ENCODE data around the gene CACNA1I.

CACNA1I gene

DNA sequence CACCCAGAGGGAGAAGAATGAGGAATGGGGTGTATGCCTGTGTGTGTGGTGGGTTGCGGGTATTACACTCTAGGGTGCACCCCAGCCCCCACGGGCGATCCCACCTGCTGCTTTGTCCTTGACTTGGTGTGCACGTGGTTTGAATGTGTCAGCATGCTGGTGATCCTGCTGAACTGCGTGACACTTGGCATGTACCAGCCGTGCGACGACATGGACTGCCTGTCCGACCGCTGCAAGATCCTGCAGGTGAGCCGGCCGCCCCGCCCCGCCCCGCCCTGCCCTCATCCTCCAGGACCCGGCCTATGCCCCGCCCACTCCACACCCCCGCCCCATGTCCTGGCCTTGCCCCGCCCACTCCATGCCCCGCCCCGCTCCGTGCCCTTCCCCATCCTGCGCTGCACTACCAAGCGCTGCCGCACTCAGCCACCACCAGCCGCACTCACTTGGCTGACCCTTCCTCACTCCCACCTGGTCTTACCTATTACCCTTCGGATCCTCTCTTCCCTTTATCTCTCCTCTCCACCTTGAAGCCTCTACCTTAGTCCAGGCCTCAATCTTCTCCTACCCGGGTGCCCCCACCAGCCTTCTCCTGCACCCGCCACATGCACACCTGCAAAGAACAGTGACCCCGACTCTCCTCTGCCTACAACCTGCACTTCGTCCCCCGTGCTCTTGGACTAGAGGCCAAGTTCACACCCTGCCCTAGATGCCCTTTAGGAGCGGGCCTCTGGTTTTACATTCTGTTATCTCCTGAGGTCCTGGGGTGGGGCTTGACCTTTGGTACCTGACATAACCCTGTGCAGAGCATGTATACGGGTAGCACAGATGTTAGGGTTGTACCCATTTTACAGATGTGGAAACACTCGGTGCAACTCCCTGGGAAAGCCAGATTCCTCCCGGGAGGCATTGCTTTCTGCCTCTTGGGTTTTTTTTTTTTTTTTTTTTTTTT is 27.7 kb downstream of the CACNA1I start:
- DNase-seq (ENCODE audit: low read depth), result no peak

DNA sequence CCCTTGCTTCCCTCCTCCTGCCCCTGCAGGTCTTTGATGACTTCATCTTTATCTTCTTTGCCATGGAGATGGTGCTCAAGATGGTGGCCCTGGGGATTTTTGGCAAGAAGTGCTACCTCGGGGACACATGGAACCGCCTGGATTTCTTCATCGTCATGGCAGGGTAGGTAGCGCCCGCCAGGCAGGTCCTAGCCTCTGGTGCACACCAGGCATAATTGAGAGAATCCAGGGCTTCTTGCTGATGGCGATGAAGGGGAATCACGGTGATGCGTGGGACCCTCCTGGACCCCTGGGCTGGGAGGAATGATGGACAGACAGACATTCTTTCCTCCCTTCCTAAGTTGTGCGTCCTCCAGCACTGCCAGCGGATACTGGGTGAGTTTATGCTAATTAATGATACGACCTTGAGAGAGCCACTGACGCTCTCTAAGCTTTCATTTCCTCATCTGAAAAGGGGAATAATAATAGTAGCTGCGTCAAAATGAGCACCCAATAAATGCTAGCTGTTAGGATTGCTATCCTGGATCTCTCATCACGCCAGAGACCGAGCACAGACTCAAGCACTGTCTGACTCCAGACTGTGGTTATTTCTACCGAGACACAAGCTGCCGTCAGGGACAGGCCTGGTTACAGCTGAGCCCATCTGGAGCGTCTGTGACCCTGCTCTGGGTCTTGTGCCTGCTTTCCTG is 30.1 kb downstream of the CACNA1I start:
- DNase-seq (ENCODE audit: low read depth), result no peak

DNA sequence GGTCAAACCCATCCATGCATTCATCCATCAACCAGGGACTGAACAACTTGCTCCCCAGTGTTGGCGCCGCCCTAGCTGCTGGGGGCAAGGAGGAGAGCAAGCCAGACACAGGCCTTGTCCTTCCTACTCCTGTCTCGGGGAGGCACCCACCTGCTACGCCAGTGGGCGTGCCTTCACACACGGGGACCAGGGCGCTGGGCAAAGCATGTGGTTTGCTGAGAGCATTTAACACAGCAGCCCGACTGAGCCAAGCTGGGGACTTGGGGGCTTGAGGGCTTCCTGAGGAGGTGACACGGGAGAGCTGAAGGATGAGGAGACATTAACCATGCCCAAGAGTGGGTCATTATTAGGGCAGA is 30.6 kb downstream of the CACNA1I start:
- DNase-seq (ENCODE audit: low read depth), result no peak

DNA sequence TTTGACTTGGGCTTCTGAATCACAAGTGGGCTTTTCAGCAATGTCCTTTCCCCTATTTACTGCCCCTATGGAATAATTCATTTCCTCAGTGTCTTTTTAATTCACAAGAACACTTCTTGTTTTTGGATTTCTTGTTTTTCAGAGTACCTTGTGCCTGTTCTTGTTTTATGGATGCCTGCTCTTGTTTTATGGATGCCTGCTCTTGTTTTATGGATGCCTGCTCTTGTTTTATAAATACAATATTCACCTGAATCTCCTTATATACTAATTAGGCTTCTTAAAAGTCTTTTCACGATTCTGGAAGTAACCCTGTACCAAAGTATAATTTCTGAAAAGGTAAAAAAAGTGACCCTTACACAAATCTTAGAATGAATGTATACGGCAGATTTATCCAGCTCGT is 32.8 kb downstream of the CACNA1I start:
- DNase-seq (ENCODE audit: low read depth), result no peak

DNA sequence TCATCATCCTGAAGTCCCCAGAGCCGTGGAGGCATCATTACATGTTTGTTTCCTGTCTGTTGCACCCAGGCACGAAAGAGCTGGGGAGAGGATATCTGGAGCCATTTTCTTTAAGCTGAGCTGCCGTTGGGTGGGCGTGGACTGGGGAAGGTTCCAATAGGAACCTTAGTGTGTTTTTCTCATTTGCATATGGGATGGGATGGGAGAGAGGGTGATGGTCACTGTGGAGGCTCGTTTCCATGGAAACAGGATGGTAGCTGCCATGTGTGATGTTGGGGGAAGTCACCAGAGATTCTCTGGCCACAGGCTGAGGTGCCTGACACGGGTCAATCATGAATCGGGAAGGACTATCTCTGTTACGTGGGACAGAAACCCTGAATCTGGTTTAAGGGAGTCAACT is 39.7 kb downstream of the CACNA1I start:
- no peak for DNase-seq (ENCODE audit: low read depth)

DNA sequence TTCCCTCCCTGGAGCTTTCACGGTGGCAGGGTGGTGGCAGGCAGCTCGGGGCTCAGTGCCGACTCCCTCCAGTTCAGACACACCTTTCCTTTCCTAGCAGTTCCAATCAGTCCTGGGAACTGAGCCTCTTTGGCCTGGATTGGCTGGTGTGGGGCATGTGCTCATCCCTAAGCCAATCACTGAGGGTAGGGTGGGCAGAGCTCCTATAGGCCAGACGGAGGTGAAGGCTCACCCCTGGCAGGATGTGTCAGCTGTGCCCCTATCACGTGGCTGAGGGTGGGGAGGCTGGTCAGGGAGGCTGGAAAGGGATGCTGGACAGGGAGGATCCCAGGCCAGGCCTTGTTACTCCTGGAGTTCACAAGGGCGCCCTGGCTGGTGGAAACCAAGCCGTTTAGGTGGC is 40.2 kb downstream of the CACNA1I start:
- DNase-seq (ENCODE audit: low read depth), result no peak

DNA sequence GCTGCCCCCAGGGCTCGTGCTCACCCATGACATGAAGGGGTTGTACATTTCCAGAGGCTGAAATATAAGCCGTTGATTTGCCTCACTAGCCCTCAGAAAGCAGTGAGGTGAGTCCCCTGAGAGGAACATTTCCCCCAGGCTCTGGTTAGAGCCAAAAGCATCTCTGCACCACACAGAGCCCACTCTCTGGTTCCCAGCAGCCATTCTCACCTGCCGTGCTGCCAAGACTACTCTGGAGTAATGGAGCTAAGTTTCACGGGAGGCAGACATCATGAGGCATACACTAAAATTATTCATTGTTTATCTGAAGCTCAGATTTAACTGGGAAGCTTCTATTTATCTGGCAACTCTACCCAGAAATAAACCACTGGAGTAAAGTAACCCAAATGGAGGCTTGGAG is 40.8 kb downstream of the CACNA1I start:
- DNase-seq (ENCODE audit: low read depth), result no peak

DNA sequence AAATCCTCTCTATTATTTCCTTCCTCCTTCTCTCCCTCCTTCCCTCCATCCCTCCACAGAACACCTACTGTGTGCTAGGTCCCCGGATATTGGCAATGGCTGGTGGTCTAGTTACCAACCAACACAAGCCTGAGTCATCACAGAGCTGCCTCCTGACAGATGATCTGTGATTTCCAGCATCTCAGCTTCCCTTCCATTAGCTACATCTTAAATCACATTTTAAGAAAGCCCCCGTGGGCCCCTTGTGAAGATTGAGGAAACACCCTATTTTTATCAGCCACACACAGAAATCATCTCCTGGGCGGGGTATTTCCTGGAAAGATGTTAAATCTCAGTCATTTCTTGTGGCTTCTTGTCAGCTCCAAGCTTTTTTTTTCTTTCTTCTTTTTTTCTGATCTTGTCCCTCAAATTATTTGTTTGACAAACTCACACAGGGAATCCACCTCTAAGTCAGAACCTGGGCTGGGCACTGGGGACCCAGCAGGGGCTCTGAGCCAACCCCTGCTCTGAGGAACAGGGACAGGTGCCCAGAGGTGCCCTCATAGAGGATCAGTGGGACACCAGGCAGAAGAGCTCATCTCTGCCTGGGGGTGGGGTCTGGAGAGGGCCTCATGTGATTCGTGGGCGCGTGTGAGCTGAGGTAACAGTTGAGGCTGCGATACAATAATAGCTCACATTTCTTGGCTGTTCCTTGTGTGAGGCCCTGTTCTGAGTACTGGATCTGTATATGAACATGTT is 42.4 kb downstream of the CACNA1I start:
- no peak for DNase-seq (ENCODE audit: low read depth)

DNA sequence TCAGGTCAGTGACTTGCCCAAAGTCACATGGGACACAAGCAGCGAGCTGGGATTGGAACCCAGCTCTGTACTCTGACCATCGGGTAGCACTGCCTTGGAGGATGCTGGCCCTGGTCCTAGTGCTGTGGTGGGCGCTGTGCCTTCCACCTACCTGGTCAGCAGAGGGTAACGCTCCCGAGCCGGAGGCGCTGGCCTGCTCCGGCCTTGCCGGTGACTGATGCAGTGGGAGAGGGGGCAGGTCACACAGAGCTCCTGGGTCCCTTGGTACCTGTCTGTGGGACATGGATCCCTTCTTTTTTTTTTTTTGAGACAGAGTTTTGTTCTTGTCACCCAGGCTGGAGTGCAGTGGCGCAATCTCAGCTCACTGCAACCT is 43.0 kb downstream of the CACNA1I start:
- DNase-seq (ENCODE audit: low read depth), result no peak

DNA sequence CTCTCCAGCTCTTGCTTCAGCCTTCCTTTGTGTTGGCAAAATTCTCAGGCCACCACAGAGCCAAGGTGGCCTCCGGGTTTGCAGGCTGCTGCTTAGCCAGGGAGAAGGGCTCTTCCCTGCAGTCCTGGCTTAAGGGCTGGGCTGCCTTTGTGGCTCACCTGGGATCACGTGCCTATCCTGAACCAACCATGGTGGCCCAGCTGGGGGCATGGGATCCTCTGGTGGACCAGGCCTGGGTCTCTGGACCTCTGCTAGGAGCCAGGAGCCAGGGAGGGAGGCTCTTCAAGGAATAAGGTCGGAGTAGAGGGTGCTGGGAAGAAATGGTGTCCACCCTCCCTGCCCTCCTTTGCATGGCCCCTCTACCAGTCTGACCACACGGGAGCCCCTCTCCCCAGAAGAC is 43.9 kb downstream of the CACNA1I start:
- no peak for DNase-seq (ENCODE audit: low read depth)

DNA sequence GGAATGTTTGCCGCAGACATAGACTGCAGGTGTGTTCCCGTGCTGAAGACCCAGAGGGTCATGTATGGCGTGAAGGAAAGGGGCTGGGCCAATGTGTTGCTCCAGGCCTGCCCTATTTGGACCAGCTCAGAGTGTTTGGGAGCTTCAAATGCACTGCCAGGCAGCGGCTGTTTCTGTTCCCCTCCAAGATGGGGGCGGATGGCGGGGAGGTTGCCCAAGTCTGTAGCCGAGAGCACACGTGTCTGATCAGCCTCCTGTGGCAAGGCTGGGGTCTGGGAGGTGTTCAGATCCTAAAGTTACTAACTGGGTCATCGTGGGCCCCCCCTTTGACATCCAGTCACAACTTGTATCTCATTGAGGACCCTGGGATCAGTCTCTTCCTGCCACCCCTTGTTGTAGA is 45.5 kb downstream of the CACNA1I start:
- DNase-seq (ENCODE audit: low read depth), result no peak

DNA sequence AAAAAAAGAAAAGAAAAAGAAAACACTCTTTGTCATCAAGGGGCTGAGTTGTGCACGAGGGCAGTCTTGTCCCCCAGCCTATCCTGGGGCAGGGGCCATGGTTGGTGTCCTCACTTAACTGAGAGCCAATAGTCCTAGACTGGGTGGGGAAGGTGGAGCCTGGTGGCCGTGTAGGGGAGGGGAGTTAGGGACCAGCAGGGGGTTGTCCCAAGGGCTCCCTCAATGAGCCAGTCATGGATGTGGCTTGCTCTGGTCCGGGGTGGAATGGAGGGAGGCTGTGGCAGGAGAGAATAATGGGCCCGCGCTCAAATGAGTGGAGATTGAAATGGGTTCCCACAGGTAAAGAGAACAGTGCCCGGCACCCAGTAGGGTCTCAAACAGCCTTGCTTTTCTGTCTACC is 46.2 kb downstream of the CACNA1I start:
- DNase-seq (ENCODE audit: low read depth), result no peak

DNA sequence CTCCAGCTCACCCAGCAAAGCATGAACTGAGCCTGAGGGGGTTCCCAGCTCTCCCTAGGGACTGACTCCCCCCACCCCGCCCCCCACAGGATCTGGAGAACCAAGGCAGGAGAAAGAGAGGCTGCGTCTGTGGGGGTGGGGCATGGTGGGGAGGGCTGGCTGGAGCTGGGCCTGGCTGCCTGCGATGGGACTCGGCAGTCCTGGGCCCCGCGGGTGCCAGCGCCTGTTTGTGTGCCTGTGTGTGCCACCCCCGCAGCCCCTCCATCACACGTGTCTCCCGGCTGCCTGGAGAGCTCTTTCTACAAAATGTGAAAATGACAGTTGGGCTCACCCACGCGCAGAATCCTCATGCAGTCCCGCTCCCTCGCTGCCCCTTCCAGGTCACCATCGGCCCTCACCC is 46.8 kb downstream of the CACNA1I start:
- DNase-seq (ENCODE audit: low read depth), result no peak

DNA sequence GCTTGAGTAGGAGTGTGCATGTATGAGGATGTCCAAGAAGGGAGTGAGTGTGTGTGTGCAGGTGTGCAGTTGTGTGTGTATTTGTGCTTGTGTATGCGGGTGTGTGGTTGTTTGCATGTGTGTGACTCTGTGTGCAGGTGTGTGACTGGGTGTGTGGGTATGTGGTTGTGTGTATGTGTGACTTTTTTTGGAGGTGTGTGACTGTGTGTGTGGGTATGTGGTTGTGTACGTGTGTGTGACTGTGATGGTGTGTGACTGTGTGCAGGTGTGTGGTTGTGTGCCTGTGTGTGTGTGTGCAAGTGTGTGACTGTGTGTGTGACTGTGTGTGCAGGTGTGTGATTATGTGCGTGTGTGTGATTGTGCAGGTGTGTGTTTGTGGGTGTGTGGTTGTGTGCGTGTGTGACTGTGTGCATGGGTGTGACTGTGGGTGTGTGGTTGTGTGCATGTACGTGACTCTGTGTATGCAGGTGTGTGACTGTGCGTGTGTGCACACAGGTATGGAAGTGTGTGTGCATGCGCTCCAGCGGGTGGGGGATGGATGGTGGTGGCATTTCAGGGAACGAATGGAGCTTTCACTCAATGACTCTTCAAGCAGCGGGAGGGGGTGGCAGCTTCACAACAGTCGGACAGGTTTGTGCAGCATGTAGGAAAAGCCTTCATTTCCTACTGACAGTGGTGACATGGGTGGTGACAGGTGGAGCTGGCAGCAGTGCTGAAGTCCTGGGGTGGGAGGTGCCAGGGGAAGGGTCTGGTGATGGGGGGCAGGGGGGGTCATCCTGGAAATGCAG is 47.6 kb downstream of the CACNA1I start:
- no peak for DNase-seq (ENCODE audit: low read depth)

DNA sequence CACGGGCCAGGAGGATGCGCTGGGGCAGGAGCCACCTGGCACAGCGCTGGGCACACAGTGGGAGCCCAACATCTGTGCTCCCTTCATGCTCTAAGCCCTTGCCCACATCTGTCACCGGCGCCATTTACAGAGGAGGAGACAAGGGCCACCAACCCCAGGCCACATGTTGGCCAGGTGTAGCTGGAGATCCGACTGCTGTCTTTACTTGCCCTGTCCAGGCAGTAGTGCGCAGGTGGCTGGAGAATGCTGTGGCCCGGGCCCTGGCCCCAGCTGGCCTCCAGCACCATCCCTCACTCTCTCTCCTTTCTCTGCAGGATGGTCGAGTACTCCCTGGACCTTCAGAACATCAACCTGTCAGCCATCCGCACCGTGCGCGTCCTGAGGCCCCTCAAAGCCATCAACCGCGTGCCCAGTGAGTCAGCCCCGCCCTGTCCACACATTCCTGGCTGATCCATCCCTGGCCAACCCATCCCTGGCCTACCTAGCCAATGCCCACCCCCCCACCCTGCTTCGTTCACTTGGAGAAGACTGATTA is 48.5 kb downstream of the CACNA1I start:
- no peak for DNase-seq (ENCODE audit: low read depth)

DNA sequence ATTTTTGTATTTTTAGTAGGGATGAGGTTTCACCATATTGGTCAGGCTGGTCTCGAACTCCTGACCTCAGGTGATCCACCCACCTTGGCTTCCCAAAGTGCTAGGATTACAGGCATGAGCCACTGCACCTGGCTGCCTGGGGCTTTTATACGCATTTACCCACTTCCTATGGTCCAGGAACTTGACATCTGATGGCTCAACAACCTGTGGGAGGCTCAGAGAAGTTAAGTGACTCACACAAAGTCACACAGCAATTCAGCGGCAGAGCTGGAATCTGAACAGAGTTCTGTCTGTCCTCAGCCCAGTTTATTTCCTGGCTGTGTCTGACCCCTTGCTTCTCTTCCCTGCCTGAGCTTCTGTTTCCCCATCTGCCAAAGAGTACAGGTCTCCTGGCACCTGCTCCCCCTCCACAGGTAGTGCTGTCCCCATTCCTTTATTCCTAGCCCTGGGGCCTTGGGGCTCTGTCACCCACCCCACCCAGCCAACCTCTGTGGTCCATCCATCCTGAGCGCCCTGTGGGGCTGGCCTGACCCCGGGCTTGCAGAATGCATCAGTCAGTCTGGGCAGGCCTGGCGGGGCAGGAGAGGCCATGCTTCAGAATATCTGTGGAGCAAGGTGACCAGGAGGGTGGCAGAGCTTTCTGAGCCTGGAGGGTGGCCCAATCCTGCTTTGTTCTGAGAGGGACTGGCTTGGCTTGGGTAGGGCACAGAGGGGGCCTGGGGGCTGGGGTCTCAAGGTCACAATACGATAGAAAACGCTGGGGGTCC is 50.6 kb downstream of the CACNA1I start:
- DNase-seq (ENCODE audit: low read depth), result no peak

DNA sequence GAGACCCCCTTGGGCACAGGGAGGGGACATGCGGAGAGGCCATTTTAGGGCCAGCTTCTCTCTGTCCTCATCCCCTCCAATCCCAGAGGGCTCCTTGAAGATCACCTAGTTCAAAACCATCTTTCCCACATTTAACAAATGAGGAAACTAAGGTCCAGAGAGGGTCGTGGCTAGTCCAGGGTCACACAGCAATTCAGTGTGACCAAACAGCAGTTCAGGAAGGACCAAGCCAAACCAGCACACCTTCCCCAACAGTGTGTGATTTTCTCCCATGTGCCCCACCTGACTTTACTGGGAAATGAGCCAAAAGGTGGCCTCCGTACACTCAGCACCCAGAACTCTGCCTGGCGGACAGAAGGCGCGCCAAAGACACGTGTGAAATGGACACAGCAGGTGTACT is 51.3 kb downstream of the CACNA1I start:
- no peak for DNase-seq (ENCODE audit: low read depth)

DNA sequence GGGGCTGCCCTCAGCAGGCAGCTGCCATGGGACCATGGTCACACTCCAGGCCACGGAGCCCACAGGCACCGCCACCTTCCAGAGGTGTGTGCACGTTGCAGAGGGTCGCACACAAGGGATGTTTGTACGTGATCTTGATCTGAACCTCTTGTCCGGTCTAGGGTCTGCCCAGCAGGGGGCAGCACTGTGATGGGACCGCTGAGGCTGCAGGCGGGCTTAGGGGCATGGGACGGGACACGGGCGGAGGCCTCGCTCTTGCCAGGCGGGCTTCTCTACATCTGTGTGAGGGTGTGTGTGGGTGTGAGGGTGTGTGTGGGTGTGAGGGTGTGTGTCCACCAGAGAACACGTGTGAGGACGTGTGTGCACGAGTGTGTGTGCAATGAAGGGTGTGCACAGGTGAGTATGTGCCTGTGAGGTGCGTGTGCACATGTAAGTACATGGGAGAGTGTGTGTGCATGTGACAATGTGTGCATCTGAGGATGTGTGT is 52.4 kb downstream of the CACNA1I start:
- peak; percentile 56 for DNase-seq (ENCODE audit: low read depth)

DNA sequence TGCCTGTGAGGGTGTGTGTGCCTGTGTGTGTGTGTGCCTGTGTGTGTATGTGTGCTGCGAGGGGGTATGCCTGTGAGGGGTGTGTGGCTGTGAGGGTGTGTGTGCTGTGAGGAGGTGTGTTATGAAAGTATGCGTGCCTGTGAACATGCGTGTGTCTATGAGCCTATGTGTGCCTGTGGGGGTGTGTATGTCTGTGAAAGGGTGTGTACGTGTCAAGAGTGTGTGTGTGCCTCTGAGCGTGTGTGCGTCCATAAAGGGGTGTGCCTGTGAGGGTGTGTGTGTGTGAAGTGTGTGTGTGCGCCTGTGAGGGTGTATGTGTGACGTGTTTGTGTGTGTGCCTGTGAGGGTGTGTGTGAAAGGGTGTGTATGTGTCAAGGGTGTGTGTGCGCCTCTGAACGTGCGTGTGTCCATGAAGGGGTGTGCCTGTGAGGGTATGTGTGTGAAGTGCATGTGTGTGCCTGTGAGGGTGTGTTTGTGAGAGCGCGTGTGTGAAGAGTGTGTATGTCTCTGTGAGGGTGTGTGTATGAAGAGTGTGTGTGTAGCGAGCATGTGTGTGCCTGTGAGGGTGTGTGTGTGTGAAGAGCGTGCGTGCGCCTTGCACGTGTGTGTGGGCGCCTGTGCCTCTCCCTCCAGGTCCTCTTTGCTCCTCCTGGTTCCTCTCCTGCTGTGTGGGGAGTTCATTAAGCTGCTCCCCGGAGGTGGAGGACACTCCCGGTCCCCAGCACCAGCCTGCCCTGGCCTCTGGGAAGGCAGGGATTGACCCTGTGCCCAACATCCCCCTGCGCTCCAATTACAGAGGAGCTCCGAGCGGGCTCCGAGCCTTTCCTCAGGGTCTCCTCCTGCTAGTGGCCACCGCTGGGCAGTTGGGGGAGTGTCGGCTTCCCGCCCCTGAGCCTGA is 53.3 kb downstream of the CACNA1I start:
- no peak for DNase-seq (ENCODE audit: low read depth)

DNA sequence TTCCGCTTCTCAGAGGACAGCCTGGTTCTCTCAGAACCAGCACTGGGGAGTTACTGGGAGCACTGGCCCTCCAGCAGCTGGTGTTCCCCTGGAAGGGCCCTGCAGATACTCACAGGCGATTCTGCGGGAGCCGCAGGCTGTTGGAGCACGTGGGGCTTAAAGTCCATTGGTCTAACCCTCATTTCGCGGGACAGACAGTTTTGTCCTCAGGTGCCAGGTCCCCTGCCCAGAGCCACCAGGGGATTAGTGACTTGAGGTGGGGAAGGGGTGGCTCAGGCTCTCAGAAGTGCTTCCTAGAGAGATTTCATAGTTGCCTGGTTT is 53.9 kb downstream of the CACNA1I start:
- DNase-seq (ENCODE audit: low read depth), result no peak

Data from ELR (cell line).